Endothelial cell of hepatic sinusoid (primary cell): Measurements from ENCODE around the gene PLA2G4D.

Experiments
- in situ Hi-C: cut with HindIII; loops from 2 replicates; pipeline ENCODE4 v1.10.0; 2017; ENCODE audit warnings: low sequenced_read_pairs

PLA2G4D gene

GRCh38 chr15:42033214-42033873 lies 61.0 kb downstream of the PLA2G4D start:
- in situ Hi-C loops = no loop called here

GRCh38 chr15:42032376-42033213 lies 61.8 kb downstream of the PLA2G4D start:
- in situ Hi-C loops = no loop called here

DNA sequence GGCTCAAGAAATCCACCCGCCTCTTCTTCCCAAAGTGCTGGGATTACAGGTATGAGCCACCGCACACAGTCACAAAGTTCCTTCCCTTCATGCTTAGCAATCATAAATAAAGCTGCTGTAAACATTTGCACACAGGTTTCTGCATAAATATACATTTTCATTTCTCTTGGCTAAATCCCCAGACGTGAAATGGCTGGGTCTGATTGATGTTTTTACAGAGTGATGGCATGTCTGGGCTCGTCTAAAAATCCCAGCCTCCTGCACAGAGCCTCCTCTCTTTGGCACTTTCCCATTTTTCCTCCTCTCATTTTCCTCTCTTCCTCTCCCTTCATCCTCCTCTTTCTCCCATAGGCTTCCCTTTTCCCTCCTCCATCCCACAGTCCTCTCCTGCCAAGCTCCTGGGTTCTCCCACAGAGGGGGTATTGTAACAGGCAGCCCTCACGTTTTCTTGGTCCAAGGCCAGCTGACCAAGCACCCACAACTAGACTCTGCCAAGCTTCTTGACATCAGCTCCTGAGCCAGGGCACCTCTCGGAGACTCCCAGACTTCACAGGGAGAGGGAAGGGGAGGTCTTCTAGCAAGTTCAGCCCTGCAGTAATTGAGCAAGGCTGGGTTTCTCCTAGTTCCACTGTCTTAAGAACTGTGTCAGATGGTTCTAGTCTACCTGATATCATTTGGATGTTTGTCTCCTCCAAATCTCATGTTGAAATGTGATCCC lies 63.0 kb downstream of the PLA2G4D start:
- in situ Hi-C loops = no loop called here

- in situ Hi-C loops = no loop called here
Measured at GRCh38 chr15:42027521-42027920, 66.8 kb downstream of the PLA2G4D start.

GRCh38 chr15:42024303-42024702 lies 70.1 kb downstream of the PLA2G4D start:
- in situ Hi-C loops = no loop called here

DNA sequence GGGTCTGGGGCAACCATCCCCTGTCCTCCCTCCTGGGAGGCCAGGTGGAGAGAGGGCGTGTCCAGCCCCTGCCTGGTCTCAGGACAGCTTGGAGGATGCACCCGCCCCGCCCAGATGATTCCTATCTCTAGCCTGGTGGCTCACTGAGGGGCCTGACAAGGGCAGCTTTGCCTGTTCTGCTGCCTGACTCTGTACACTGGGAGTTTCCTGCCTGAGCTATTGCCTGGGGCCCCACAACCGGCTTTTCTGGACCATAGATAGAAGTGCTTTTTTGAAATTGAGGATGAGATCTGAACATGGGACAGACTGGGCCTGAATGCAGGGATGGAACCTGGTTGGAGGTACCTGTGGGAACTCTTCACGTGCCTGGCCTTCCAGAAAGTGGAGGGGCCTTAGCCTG lies 72.8 kb downstream of the PLA2G4D start:
- in situ Hi-C loops = no loop called here

- in situ Hi-C loops = no loop called here
Measured at GRCh38 chr15:42020713-42021273, 73.6 kb downstream of the PLA2G4D start, which contains the start of gene PLA2G4E. Gene PLA2G4E (minus strand): TSS chr15:42021042. CDS start chr15:42021030, 12 bp downstream.

- in situ Hi-C loops = no loop called here
Measured at GRCh38 chr15:42018306-42019224, 75.8 kb downstream of the PLA2G4D start.
